Kidney epithelial cell (primary cell): ENCODE measurements around the gene COL23A1. TPM values are rescaled to one million over a fixed set of nuclear protein-coding genes. Genes with fewer than 3 reads are reported as not detected.

Experiments used
- DNase-seq: peaks from one replicate; pipeline ENCODE4 v3.0.0-alpha.2; 2010; ENCODE audit warnings: low read depth
- H3K27me3 ChIP-seq: 2 replicates; pipeline ENCODE4 v1.6.0; 2011; ENCODE audit warnings: low read length; ENCODE audit not compliant: control insufficient read depth, insufficient read depth
- H3K36me3 ChIP-seq: 2 replicates; pipeline ENCODE4 v1.5.1; 2011; ENCODE audit warnings: low read length; ENCODE audit not compliant: control insufficient read depth, insufficient read depth
- H3K4me3 ChIP-seq: 2 replicates; pipeline ENCODE4 v1.5.1; 2011; ENCODE audit warnings: low read depth, mild to moderate bottlenecking, control low read depth, low read length
- total RNA-seq: library from RNA; depleted of rRNA; stranded (reverse); fragments of >200 nt; gene quantifications from 2 replicates; pipeline ENCODE4 v1.2.3, GENCODE V29; 2015
- TF ChIP-seq, protein P1 (sequence below): IDR thresholded peaks from 2 replicates; pipeline ENCODE4 v1.5.1; 2011; ENCODE audit warnings: mild to moderate bottlenecking, moderate library complexity, low read length, control low read depth, inconsistent platforms; ENCODE audit not compliant: insufficient read depth, poor library complexity, severe bottlenecking

Gene COL23A1
- total RNA-seq, 1 donor from 2014 or later, result 0.17 TPM

DNA sequence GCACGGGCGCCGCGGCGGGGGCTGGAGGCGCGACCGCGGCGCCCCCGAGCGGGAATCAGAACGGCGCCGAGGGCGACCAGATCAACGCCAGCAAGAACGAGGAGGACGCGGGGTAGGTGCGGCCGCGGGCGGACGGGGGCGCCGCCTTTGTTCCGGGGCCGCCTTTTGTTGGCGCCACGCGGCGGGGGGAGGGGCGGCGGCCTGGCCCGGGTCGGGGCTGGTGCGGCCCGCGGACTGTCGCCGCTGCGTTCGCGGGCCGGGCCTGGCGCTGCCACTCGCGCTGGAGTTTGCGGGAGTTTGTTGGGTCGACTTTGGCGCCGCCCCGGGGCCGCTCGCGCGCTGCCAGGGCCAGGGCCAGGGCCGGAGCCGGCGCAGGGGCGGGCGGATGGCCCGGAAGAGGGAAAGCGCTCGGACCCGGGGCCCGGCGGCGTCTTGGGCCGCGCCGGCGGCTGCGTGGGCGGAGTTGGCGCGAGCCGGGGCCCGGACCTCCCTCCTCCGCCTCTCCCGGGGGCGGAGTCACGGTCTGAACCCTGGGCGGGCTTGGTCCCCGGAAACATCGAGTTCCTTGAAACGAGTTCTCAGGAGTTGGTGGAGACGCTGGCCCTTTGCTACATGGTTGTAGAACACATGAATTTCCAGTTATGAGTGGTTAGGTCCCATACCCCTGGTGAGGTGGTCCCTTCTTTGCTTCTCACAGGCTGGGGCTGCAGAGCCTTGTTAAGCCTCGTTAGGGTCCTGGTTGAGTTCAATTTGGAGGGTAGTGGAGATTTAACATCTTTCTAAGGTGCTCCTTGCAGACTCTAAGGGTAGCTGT, 385.1 kb downstream of the COL23A1 start:
- peaks cover 9% of the 10 kb centered on the region for H3K36me3 ChIP-seq
- peak overlapping the region; percentile 84 for H3K4me3 ChIP-seq
- TF ChIP-seq, protein P1, sequence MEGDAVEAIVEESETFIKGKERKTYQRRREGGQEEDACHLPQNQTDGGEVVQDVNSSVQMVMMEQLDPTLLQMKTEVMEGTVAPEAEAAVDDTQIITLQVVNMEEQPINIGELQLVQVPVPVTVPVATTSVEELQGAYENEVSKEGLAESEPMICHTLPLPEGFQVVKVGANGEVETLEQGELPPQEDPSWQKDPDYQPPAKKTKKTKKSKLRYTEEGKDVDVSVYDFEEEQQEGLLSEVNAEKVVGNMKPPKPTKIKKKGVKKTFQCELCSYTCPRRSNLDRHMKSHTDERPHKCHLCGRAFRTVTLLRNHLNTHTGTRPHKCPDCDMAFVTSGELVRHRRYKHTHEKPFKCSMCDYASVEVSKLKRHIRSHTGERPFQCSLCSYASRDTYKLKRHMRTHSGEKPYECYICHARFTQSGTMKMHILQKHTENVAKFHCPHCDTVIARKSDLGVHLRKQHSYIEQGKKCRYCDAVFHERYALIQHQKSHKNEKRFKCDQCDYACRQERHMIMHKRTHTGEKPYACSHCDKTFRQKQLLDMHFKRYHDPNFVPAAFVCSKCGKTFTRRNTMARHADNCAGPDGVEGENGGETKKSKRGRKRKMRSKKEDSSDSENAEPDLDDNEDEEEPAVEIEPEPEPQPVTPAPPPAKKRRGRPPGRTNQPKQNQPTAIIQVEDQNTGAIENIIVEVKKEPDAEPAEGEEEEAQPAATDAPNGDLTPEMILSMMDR, result no peak
- H3K27me3 ChIP-seq, result no peaks in the 10 kb centered on the region
- DNase-seq, result no peak

- Histone ChIP-seq H3K36me3 (peaks cover 5% of the 10 kb centered on the region), H3K4me3 (peak within 1 kb of the TSS; percentile 84), H3K27me3 (no peaks in the 10 kb centered on the region)
- TF ChIP-seq, protein P1, result no peak
- peak; percentile 64 for DNase-seq
Observed at GRCh38 chr5:178204182-178204934, 385.8 kb downstream of the COL23A1 start, which contains the start of gene HNRNPAB. Gene HNRNPAB, plus strand, starts transcription at chr5:178204533. Its CDS starts 305 bp downstream, at chr5:178204838.

DNA sequence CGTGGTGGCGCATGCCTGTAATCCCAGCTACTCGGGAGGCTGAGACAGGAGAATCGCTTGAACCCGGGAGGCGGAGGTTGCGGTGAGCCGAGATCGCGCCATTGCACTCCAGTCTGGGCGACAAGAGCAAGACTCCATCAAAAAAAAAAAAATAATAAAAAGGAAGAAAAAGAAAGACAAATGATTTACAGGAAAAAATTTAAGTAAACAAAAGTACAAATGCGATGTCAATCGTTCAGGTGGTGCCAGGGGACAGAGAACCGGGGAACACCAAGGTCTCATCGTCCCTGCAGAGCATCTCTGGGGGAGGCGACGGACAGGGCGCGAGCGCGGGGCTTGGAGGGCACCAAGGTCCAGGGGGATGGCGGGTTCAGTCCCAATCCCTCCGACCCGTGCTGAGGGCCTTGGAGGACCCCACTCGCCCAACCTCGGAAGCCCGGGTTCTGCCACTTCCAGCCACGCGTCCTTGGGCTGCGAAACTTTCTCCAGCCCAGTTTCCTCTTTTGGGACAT, 386.5 kb downstream of the COL23A1 start:
- DNase-seq, result no peak
- Histone ChIP-seq H3K36me3 (peaks cover 4% of the 10 kb centered on the region), H3K27me3 (no peaks in the 10 kb centered on the region), H3K4me3 (peak overlapping the region; percentile 84)
- TF ChIP-seq, protein P1, result no peak

DNA sequence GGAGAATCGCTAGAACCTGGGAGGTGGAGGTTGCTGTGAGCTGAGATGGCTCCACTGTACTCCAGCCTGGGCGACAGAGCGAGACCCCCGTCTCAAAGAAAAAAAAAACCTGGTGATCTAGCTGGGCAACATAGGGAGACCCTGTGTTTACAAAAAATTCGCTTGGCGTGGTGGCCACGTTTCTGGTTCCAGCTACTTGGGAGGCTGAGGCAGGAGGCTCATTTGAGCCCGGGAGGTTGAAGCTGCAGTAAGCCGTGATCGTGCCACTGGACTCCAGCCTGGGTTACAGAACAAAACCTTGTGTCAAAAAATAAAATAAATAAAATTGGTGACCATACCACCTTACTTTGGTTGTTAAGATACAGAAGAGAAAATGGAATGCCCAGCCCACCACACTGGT, 387.7 kb downstream of the COL23A1 start:
- Histone ChIP-seq H3K4me3 (no peak overlapping the region), H3K36me3 (peaks cover 1% of the 10 kb centered on the region), H3K27me3 (no peaks in the 10 kb centered on the region)
- DNase-seq, result no peak
- TF ChIP-seq, protein P1, result no peak

DNA sequence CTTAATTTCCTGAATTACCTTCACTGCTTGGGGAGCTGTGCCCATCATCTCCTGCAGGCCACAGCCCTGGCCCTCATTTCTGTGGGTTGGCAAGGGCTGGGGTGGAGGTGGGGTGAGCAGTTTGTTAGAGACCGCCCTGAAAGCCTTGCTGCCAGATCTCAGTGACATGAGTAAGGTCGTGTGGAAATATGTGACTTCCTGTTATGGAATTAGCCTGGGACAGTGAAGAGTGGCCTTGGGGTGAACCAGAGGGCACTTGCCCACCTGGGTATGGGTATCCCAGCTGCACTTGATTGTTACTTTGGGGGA, 388.3 kb downstream of the COL23A1 start:
- Histone ChIP-seq H3K27me3 (no peaks in the 10 kb centered on the region), H3K36me3 (peaks cover 1% of the 10 kb centered on the region), H3K4me3 (no peak overlapping the region)
- no peak for DNase-seq
- TF ChIP-seq, protein P1, result no peak
